SJSA1 (cell line): Measurements from ENCODE around the gene COX14. TPM values are rescaled to one million over a fixed set of nuclear protein-coding genes. Genes with fewer than 3 reads are reported as not detected.

Experiments
- DNase-seq, 2 experiments: peaks; one replicate each; pipeline ENCODE4 v3.0.0-alpha.2; 2015 to 2020; ENCODE audit warnings: low spot score in 2 of 2, low read depth in 1 of 2
- H3K27ac ChIP-seq: fragments of 250-450 bp; sonication (Bioruptor Pico); 2 replicates; pipeline ENCODE4 v1.5.1; 2020; ENCODE audit warnings: mild to moderate bottlenecking, moderate library complexity
- H3K27me3 ChIP-seq: fragments of 250-450 bp; sonication (Bioruptor Pico); replicated peaks from 2 replicates; pipeline ENCODE4 v1.5.1; 2020; ENCODE audit warnings: mild to moderate bottlenecking, moderate library complexity
- H3K36me3 ChIP-seq: fragments of 250-450 bp; sonication (Bioruptor Pico); 2 replicates; pipeline ENCODE4 v1.5.1; 2020; ENCODE audit warnings: mild to moderate bottlenecking
- H3K4me1 ChIP-seq: fragments of 250-450 bp; sonication (Bioruptor Pico); replicated peaks from 2 replicates; pipeline ENCODE4 v1.6.1; 2021; ENCODE audit warnings: mild to moderate bottlenecking
- H3K4me3 ChIP-seq: fragments of 250-450 bp; sonication (Bioruptor Pico); 2 replicates; pipeline ENCODE4 v1.5.1; 2020; ENCODE audit warnings: mild to moderate bottlenecking
- H3K9me3 ChIP-seq: fragments of 250-450 bp; sonication (Bioruptor Pico); replicated peaks from 2 replicates; pipeline ENCODE4 v1.5.1; 2020; ENCODE audit warnings: mild to moderate bottlenecking
- total RNA-seq: library from RNA; depleted of rRNA; stranded (reverse); fragments of >200 nt; shearing (Covaris generic); gene quantifications from 2 replicates; pipeline ENCODE4 v1.2.3, GENCODE V29; 2014

Gene COX14
- total RNA-seq, 1 experiment from 2014 or later: 49.7 TPM

- Histone ChIP-seq H3K9me3 (no peaks in the 10 kb centered on the region), H3K4me1 (peaks cover 4% of the 10 kb centered on the region; the same call in 1 of the 2 replicates), H3K36me3 (peaks cover 79% of the 10 kb centered on the region), H3K27me3 (no peaks in the 10 kb centered on the region), H3K4me3 (no peak overlapping the region), H3K27ac (no peak overlapping the region)
- no peak for DNase-seq
Observed at GRCh38 chr12:50089730-50090129, 22.3 kb upstream of the COX14 start.

GRCh38 chr12:50090391-50090790 is 21.6 kb upstream of the COX14 start:
- Histone ChIP-seq H3K4me3 (no peak overlapping the region), H3K36me3 (peaks cover 85% of the 10 kb centered on the region)
- no peak for DNase-seq

GRCh38 chr12:50097952-50098351 is 14.1 kb upstream of the COX14 start:
- H3K36me3 ChIP-seq: peaks cover 78% of the 10 kb centered on the region
- H3K4me1 ChIP-seq: no peaks in the 10 kb centered on the region
- no peak for DNase-seq
- H3K4me3 ChIP-seq: no peak overlapping the region
- no peaks in the 10 kb centered on the region for H3K9me3 ChIP-seq
- no peak overlapping the region for H3K27ac ChIP-seq
- no peaks in the 10 kb centered on the region for H3K27me3 ChIP-seq

More at GRCh38 chr12:50090391-50090790, 21.6 kb upstream of the COX14 start:
- no peaks in the 10 kb centered on the region for H3K27me3 ChIP-seq
- H3K4me1 ChIP-seq: peaks cover 4% of the 10 kb centered on the region; the same call in 1 of the 2 replicates
- H3K27ac ChIP-seq: no peak overlapping the region
- no peaks in the 10 kb centered on the region for H3K9me3 ChIP-seq

GRCh38 chr12:50099302-50100008 is 12.6 kb upstream of the COX14 start:
- no peak overlapping the region for H3K4me3 ChIP-seq
- no peak for DNase-seq
- H3K27me3 ChIP-seq: no peaks in the 10 kb centered on the region
- peaks cover 65% of the 10 kb centered on the region for H3K36me3 ChIP-seq
- no peaks in the 10 kb centered on the region for H3K9me3 ChIP-seq
- no peaks in the 10 kb centered on the region for H3K4me1 ChIP-seq
- no peak overlapping the region for H3K27ac ChIP-seq

GRCh38 chr12:50100561-50100960 is 11.5 kb upstream of the COX14 start:
- no peaks in the 10 kb centered on the region for H3K4me1 ChIP-seq
- H3K27ac ChIP-seq: no peak overlapping the region
- no peak overlapping the region for H3K4me3 ChIP-seq
- DNase-seq: no peak
- H3K9me3 ChIP-seq: no peaks in the 10 kb centered on the region
- peaks cover 54% of the 10 kb centered on the region for H3K36me3 ChIP-seq
- H3K27me3 ChIP-seq: no peaks in the 10 kb centered on the region

- Histone ChIP-seq H3K36me3 (peaks cover 43% of the 10 kb centered on the region), H3K4me3 (no peak overlapping the region), H3K4me1 (no peaks in the 10 kb centered on the region), H3K27ac (no peak overlapping the region), H3K9me3 (no peaks in the 10 kb centered on the region), H3K27me3 (no peaks in the 10 kb centered on the region)
- no peak for DNase-seq
Observed at GRCh38 chr12:50101663-50102062, 10.4 kb upstream of the COX14 start.

- Histone ChIP-seq H3K4me3 (no peak overlapping the region), H3K27me3 (no peaks in the 10 kb centered on the region), H3K9me3 (no peaks in the 10 kb centered on the region), H3K4me1 (no peaks in the 10 kb centered on the region), H3K36me3 (peaks cover 38% of the 10 kb centered on the region), H3K27ac (no peak overlapping the region)
- no peak for DNase-seq
Observed at GRCh38 chr12:50102131-50102531, 9.9 kb upstream of the COX14 start.

- H3K36me3 ChIP-seq: peaks cover 33% of the 10 kb centered on the region
- H3K4me1 ChIP-seq: no peaks in the 10 kb centered on the region
- H3K9me3 ChIP-seq: no peaks in the 10 kb centered on the region
- no peaks in the 10 kb centered on the region for H3K27me3 ChIP-seq
- DNase-seq: no peak
- H3K4me3 ChIP-seq: no peak overlapping the region
- no peak overlapping the region for H3K27ac ChIP-seq
Observed at GRCh38 chr12:50102646-50103309, 9.3 kb upstream of the COX14 start.

GRCh38 chr12:50103351-50103750 is 8.7 kb upstream of the COX14 start:
- no peaks in the 10 kb centered on the region for H3K9me3 ChIP-seq
- peaks cover 27% of the 10 kb centered on the region for H3K36me3 ChIP-seq
- H3K4me1 ChIP-seq: no peaks in the 10 kb centered on the region
- no peak overlapping the region for H3K27ac ChIP-seq
- no peaks in the 10 kb centered on the region for H3K27me3 ChIP-seq
- no peak overlapping the region for H3K4me3 ChIP-seq
- DNase-seq: no peak

- Histone ChIP-seq H3K27me3 (no peaks in the 10 kb centered on the region), H3K4me3 (no peak within 1 kb of the TSS), H3K9me3 (no peaks in the 10 kb centered on the region), H3K27ac (no peak within 1 kb of the TSS), H3K4me1 (no peaks in the 10 kb centered on the region), H3K36me3 (peaks cover 22% of the 10 kb centered on the region)
- no peak for DNase-seq
Observed at GRCh38 chr12:50103767-50104321, 8.2 kb upstream of the COX14 start, which contains the start of gene GPD1. Gene GPD1, plus strand, starts transcription at chr12:50104008. Its CDS starts 43 bp downstream, at chr12:50104051.

- H3K27me3 ChIP-seq: no peaks in the 10 kb centered on the region
- H3K27ac ChIP-seq: no peak overlapping the region
- H3K4me3 ChIP-seq: no peak overlapping the region
- DNase-seq: no peak
- no peaks in the 10 kb centered on the region for H3K9me3 ChIP-seq
- H3K36me3 ChIP-seq: peaks cover 14% of the 10 kb centered on the region
- H3K4me1 ChIP-seq: no peaks in the 10 kb centered on the region
Observed at GRCh38 chr12:50104417-50105366, 7.3 kb upstream of the COX14 start.

- Histone ChIP-seq H3K27ac (no peak overlapping the region), H3K27me3 (no peaks in the 10 kb centered on the region), H3K4me1 (peaks cover 4% of the 10 kb centered on the region), H3K36me3 (peaks cover 11% of the 10 kb centered on the region), H3K4me3 (no peak overlapping the region), H3K9me3 (no peaks in the 10 kb centered on the region)
- DNase-seq: no peak
Observed at GRCh38 chr12:50105913-50106450, 6.1 kb upstream of the COX14 start.

GRCh38 chr12:50106907-50107306 is 5.1 kb upstream of the COX14 start:
- Histone ChIP-seq H3K27ac (no peak overlapping the region), H3K27me3 (no peaks in the 10 kb centered on the region), H3K36me3 (peaks cover 3% of the 10 kb centered on the region), H3K4me1 (peaks cover 6% of the 10 kb centered on the region), H3K4me3 (no peak overlapping the region), H3K9me3 (no peaks in the 10 kb centered on the region)
- DNase-seq: no peak
